HEK293 (cell line): ENCODE data around the gene ARHGDIA.

Experiments used
- EGR2 ChIP-seq: fragments of 450-650 bp; formaldehyde crosslinking; IDR thresholded peaks from 2 replicates; pipeline ENCODE4 v1.5.1; 2016; ENCODE audit warnings: low read depth, missing biosample characterization, missing genetic modification characterization
- KLF1 ChIP-seq: fragments of 450-650 bp; formaldehyde crosslinking; IDR thresholded peaks from 2 replicates; pipeline ENCODE4 v1.5.1; 2016; ENCODE audit warnings: missing biosample characterization, missing genetic modification characterization
- KLF8 ChIP-seq: fragments of 450-650 bp; formaldehyde crosslinking; IDR thresholded peaks from 2 replicates; pipeline ENCODE4 v1.5.1; 2016; ENCODE audit warnings: missing biosample characterization, missing genetic modification characterization
- SCRT2 ChIP-seq: fragments of 450-650 bp; formaldehyde crosslinking; IDR thresholded peaks from 2 replicates; pipeline ENCODE4 v1.5.1; 2016; ENCODE audit warnings: missing biosample characterization, missing genetic modification characterization
- ZBTB21 ChIP-seq: fragments of 450-650 bp; formaldehyde crosslinking; IDR thresholded peaks from 2 replicates; pipeline ENCODE4 v1.5.1; 2017; ENCODE audit warnings: missing biosample characterization, missing genetic modification characterization
- ZBTB44 ChIP-seq: fragments of 450-650 bp; IDR thresholded peaks from 2 replicates; pipeline ENCODE4 v1.5.1; 2018; ENCODE audit warnings: missing biosample characterization, mild to moderate bottlenecking, missing genetic modification characterization
- ZBTB7A ChIP-seq: fragments of 450-650 bp; formaldehyde crosslinking; IDR thresholded peaks from 2 replicates; pipeline ENCODE4 v1.5.1; 2016; ENCODE audit warnings: low read depth, missing biosample characterization, missing genetic modification characterization
- ZFP69B ChIP-seq: fragments of 450-650 bp; formaldehyde crosslinking; IDR thresholded peaks from 2 replicates; pipeline ENCODE4 v1.5.1; 2016; ENCODE audit warnings: missing biosample characterization, missing genetic modification characterization
- ZNF10 ChIP-seq: fragments of 450-650 bp; formaldehyde crosslinking; IDR thresholded peaks from 2 replicates; pipeline ENCODE4 v1.5.1; 2017; ENCODE audit warnings: missing biosample characterization, missing genetic modification characterization
- ZNF138 ChIP-seq: fragments of 450-650 bp; formaldehyde crosslinking; IDR thresholded peaks from 2 replicates; pipeline ENCODE4 v1.5.1; 2016; ENCODE audit warnings: missing biosample characterization, missing genetic modification characterization, borderline replicate concordance
- ZNF157 ChIP-seq: fragments of 450-650 bp; formaldehyde crosslinking; IDR thresholded peaks from 2 replicates; pipeline ENCODE4 v1.5.1; 2016; ENCODE audit warnings: missing biosample characterization, missing genetic modification characterization
- ZNF184 ChIP-seq: fragments of 450-650 bp; IDR thresholded peaks from 2 replicates; pipeline ENCODE4 v1.5.1; 2018; ENCODE audit warnings: missing biosample characterization, mild to moderate bottlenecking, missing genetic modification characterization
- ZNF202 ChIP-seq: fragments of 450-650 bp; formaldehyde crosslinking; IDR thresholded peaks from 2 replicates; pipeline ENCODE4 v1.5.1; 2016; ENCODE audit warnings: missing biosample characterization, missing genetic modification characterization, borderline replicate concordance
- ZNF239 ChIP-seq: fragments of 450-650 bp; formaldehyde crosslinking; IDR thresholded peaks from 2 replicates; pipeline ENCODE4 v1.5.1; 2016; ENCODE audit warnings: missing biosample characterization, missing genetic modification characterization
- ZNF24 ChIP-seq: fragments of 450-650 bp; formaldehyde crosslinking; IDR thresholded peaks from 2 replicates; pipeline ENCODE4 v1.5.1; 2016; ENCODE audit warnings: missing biosample characterization, missing genetic modification characterization
- ZNF350 ChIP-seq: fragments of 450-650 bp; formaldehyde crosslinking; IDR thresholded peaks from 2 replicates; pipeline ENCODE4 v1.5.0; 2017; ENCODE audit warnings: missing biosample characterization, mild to moderate bottlenecking, missing genetic modification characterization
- ZNF416 ChIP-seq: fragments of 450-650 bp; formaldehyde crosslinking; IDR thresholded peaks from 2 replicates; pipeline ENCODE4 v1.5.1; 2016; ENCODE audit warnings: missing biosample characterization, missing genetic modification characterization
- ZNF560 ChIP-seq: fragments of 450-650 bp; formaldehyde crosslinking; IDR thresholded peaks from 2 replicates; pipeline ENCODE4 v1.5.1; 2017; ENCODE audit warnings: missing biosample characterization, missing genetic modification characterization, borderline replicate concordance
- ZNF561 ChIP-seq: fragments of 450-650 bp; IDR thresholded peaks from 2 replicates; pipeline ENCODE4 v1.5.1; 2018; ENCODE audit warnings: missing biosample characterization, missing genetic modification characterization, borderline replicate concordance
- ZNF639 ChIP-seq: fragments of 450-650 bp; formaldehyde crosslinking; IDR thresholded peaks from 2 replicates; pipeline ENCODE4 v1.5.1; 2016; ENCODE audit warnings: missing biosample characterization, missing genetic modification characterization
- ZNF658 ChIP-seq: fragments of 450-650 bp; formaldehyde crosslinking; IDR thresholded peaks from 2 replicates; pipeline ENCODE4; 2016; ENCODE audit warnings: missing biosample characterization, missing genetic modification characterization
- ZNF660 ChIP-seq: fragments of 450-650 bp; IDR thresholded peaks from 2 replicates; pipeline ENCODE4 v1.5.1; 2018; ENCODE audit warnings: missing biosample characterization, mild to moderate bottlenecking, missing genetic modification characterization
- ZNF664 ChIP-seq: fragments of 450-650 bp; formaldehyde crosslinking; IDR thresholded peaks from 2 replicates; pipeline ENCODE4 v1.5.1; 2016; ENCODE audit warnings: missing biosample characterization, missing genetic modification characterization
- ZSCAN5A ChIP-seq: fragments of 450-650 bp; formaldehyde crosslinking; IDR thresholded peaks from 2 replicates; pipeline ENCODE4 v1.5.1; 2016; ENCODE audit warnings: missing biosample characterization, missing genetic modification characterization
- TF ChIP-seq, protein P1 (sequence below): fragments of 450-650 bp; formaldehyde crosslinking; IDR thresholded peaks from 2 replicates; pipeline ENCODE4 v1.5.1; 2017; ENCODE audit warnings: missing biosample characterization, missing genetic modification characterization
- TF ChIP-seq, protein P2 (sequence below): fragments of 450-650 bp; formaldehyde crosslinking; IDR thresholded peaks from 2 replicates; pipeline ENCODE4 v1.5.1; 2016; ENCODE audit warnings: missing biosample characterization, missing genetic modification characterization
- TF ChIP-seq, protein P3 (sequence below): fragments of 450-650 bp; formaldehyde crosslinking; optimal IDR thresholded peaks from 2 replicates; pipeline ENCODE3; 2016; ENCODE audit warnings: missing biosample characterization, mild to moderate bottlenecking, missing genetic modification characterization
- TF ChIP-seq, protein P4 (sequence below): fragments of 450-650 bp; formaldehyde crosslinking; IDR thresholded peaks from 2 replicates; pipeline ENCODE4 v1.5.1; 2016; ENCODE audit warnings: missing biosample characterization, missing genetic modification characterization

Gene ARHGDIA

DNA sequence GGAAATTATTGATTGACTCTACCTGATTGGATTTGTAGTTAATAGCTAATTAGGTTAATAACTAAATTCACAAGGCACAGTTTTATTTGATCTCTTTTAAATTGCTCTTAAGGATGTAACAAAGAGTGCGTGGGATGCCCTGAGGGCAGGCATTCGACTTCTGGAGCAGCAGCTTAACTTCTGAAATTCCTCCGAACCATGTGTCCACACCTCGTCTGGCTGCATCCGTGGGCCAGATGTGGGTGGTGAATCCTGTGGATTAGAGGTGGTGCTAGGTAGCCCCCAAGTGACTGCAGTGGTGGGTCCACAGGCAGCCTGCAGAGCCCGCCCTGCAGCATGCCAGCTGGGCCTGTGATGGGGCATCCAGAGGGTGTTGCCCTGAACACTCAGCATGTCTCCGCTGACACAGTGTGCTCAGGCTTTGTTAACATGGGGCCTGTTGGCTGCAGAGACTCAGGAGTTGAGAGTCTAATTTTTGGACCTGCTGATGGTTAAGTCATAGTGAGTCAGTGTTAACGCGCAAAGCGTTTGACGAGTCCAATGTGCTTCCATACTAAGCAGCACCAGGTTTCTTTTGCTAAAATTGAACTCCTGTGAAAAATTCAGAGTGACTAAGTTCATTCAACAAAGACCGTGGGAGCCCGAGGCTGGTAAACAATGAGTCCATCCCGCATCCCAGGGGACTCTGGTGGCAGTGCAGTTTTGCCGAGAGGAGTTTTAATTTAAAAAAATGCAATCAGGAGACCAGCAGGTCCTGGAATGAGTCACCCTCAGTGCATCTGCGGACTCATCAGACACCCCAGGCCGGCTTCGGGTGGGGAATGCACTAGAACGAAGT is 27.1 kb upstream of the ARHGDIA start (continued):
- TF ChIP-seq ZNF138 (no peak), ZNF639 (tag by site-specific recombination) (no peak), ZBTB44 (tag by site-specific recombination) (peak; percentile 93), ZNF184 (tag by site-specific recombination) (peak; percentile 90), ZNF157 (tag by site-specific recombination) (no peak), ZNF561 (tag by site-specific recombination) (no peak), ZNF10 (tag by site-specific recombination) (no peak), ZNF660 (tag by site-specific recombination) (0 out of 2 replicates have a peak, but pooled peaks have one; percentile 64), ZSCAN5A (tag by site-specific recombination) (no peak), ZNF560 (tag by site-specific recombination) (no peak), EGR2 (tag by site-specific recombination) (peak; percentile 68), SCRT2 (tag by site-specific recombination) (peak; percentile 24; the same call in 1 of the 2 replicates), KLF8 (tag by site-specific recombination) (peak; percentile 39; the same call in 1 of the 2 replicates), ZBTB7A (tag by site-specific recombination) (no peak; the same call in 1 of the 2 replicates), ZNF658 (tag by site-specific recombination) (no peak), ZNF664 (tag by site-specific recombination) (no peak), ZFP69B (0 out of 2 replicates have a peak, but pooled peaks have one; percentile 19), ZNF202 (tag by site-specific recombination) (no peak), KLF1 (no peak), ZNF350 (tag by site-specific recombination) (no peak), ZNF24 (tag by site-specific recombination) (peak; percentile 85), ZNF239 (no peak), ZBTB21 (no peak; the same call in 1 of the 2 replicates), ZNF416 (tag by site-specific recombination) (no peak)
- TF ChIP-seq, protein P1, sequence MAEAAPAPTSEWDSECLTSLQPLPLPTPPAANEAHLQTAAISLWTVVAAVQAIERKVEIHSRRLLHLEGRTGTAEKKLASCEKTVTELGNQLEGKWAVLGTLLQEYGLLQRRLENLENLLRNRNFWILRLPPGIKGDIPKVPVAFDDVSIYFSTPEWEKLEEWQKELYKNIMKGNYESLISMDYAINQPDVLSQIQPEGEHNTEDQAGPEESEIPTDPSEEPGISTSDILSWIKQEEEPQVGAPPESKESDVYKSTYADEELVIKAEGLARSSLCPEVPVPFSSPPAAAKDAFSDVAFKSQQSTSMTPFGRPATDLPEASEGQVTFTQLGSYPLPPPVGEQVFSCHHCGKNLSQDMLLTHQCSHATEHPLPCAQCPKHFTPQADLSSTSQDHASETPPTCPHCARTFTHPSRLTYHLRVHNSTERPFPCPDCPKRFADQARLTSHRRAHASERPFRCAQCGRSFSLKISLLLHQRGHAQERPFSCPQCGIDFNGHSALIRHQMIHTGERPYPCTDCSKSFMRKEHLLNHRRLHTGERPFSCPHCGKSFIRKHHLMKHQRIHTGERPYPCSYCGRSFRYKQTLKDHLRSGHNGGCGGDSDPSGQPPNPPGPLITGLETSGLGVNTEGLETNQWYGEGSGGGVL (tag by site-specific recombination), result no peak
- TF ChIP-seq, protein P2, sequence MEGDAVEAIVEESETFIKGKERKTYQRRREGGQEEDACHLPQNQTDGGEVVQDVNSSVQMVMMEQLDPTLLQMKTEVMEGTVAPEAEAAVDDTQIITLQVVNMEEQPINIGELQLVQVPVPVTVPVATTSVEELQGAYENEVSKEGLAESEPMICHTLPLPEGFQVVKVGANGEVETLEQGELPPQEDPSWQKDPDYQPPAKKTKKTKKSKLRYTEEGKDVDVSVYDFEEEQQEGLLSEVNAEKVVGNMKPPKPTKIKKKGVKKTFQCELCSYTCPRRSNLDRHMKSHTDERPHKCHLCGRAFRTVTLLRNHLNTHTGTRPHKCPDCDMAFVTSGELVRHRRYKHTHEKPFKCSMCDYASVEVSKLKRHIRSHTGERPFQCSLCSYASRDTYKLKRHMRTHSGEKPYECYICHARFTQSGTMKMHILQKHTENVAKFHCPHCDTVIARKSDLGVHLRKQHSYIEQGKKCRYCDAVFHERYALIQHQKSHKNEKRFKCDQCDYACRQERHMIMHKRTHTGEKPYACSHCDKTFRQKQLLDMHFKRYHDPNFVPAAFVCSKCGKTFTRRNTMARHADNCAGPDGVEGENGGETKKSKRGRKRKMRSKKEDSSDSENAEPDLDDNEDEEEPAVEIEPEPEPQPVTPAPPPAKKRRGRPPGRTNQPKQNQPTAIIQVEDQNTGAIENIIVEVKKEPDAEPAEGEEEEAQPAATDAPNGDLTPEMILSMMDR, result no peak
- TF ChIP-seq, protein P3, sequence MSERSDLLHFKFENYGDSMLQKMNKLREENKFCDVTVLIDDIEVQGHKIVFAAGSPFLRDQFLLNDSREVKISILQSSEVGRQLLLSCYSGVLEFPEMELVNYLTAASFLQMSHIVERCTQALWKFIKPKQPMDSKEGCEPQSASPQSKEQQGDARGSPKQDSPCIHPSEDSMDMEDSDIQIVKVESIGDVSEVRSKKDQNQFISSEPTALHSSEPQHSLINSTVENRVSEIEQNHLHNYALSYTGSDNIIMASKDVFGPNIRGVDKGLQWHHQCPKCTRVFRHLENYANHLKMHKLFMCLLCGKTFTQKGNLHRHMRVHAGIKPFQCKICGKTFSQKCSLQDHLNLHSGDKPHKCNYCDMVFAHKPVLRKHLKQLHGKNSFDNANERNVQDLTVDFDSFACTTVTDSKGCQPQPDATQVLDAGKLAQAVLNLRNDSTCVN, result no peak
- TF ChIP-seq, protein P4, sequence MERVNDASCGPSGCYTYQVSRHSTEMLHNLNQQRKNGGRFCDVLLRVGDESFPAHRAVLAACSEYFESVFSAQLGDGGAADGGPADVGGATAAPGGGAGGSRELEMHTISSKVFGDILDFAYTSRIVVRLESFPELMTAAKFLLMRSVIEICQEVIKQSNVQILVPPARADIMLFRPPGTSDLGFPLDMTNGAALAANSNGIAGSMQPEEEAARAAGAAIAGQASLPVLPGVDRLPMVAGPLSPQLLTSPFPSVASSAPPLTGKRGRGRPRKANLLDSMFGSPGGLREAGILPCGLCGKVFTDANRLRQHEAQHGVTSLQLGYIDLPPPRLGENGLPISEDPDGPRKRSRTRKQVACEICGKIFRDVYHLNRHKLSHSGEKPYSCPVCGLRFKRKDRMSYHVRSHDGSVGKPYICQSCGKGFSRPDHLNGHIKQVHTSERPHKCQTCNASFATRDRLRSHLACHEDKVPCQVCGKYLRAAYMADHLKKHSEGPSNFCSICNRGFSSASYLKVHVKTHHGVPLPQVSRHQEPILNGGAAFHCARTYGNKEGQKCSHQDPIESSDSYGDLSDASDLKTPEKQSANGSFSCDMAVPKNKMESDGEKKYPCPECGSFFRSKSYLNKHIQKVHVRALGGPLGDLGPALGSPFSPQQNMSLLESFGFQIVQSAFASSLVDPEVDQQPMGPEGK (tag by site-specific recombination), result 0 out of 2 replicates have a peak, but pooled peaks have one; percentile 31
